Endothelial cell of umbilical vein (primary cell): ENCODE measurements around the gene TUSC2. TPM values are rescaled to one million over a fixed set of nuclear protein-coding genes. Genes with fewer than 3 reads are reported as not detected.

Experiments used
- BruUV-seq: library from RNA; stranded (reverse); fragments of 400-500 nt; replicated peaks from 2 replicates; lab custom pipeline; 2021; lab: Mats Ljungman, UMichigan
- CTCF ChIA-PET: fragments of 300-600, 350-600 bp; sonication (Branson Sonifier 250); formaldehyde crosslinking; loops from one replicate; lab custom pipeline; 2021; ENCODE audit warnings: antibody characterized with exemption, inconsistent platforms; lab: Charles Lee
- POLR2A ChIA-PET: fragments of 300-600, 350-600 bp; sonication (Branson Sonifier 250); formaldehyde crosslinking; loops from one replicate; lab custom pipeline; 2021; ENCODE audit warnings: antibody characterized with exemption, inconsistent platforms; lab: Charles Lee
- DNase-seq: peaks from one replicate; pipeline ENCODE4 v3.0.0-alpha.2; 2011; ENCODE audit warnings: low read depth, low spot score
- FAIRE-seq: peaks from 2 replicates; lab custom pipeline; 2011; peaks lifted over from hg19 to GRCh38; lab: Jason Lieb, UNC
- H2AFZ ChIP-seq: 2 replicates; pipeline ENCODE4 v1.6.0; 2012; ENCODE audit warnings: low read depth, low read length, control low read depth, inconsistent platforms
- H3K27ac ChIP-seq: 2 replicates; pipeline ENCODE4 v1.5.1; 2011; ENCODE audit warnings: low read depth, mild to moderate bottlenecking, control low read depth, low read length, moderate library complexity; ENCODE audit not compliant: insufficient read depth
- H3K27me3 ChIP-seq, 2 experiments: 2 replicates each; pipeline versions ENCODE4 v1.6.0 to v1.6.1; 2011; ENCODE audit warnings: low read length in 2 of 2, mixed read lengths in 1 of 2; ENCODE audit not compliant: control insufficient read depth in 2 of 2, insufficient read depth in 2 of 2
- H3K36me3 ChIP-seq, 2 experiments: 2 replicates in 1 of 2; 3 replicates in 1 of 2; pipeline ENCODE4 v1.5.1; 2011; ENCODE audit warnings: low read length in 2 of 2, mild to moderate bottlenecking in 1 of 2, moderate library complexity in 1 of 2; ENCODE audit not compliant: control insufficient read depth in 2 of 2, insufficient read depth in 2 of 2; ENCODE audit errors: extremely low read depth in 1 of 2
- H3K4me1 ChIP-seq: 3 replicates; pipeline ENCODE4 v1.5.1; 2011; ENCODE audit warnings: mild to moderate bottlenecking, low read length; ENCODE audit not compliant: control insufficient read depth, insufficient read depth; ENCODE audit errors: extremely low read depth
- H3K4me2 ChIP-seq: 2 replicates; pipeline ENCODE4 v1.6.1; 2011; ENCODE audit warnings: low read length, control low read depth, mixed read lengths; ENCODE audit not compliant: insufficient read depth
- H3K4me3 ChIP-seq, 3 experiments: fragments of 200-600 bp in 1 of 3; sonication (generic), shearing (Covaris generic) in 1 of 3; replicated peaks in 1 of 3; 2 replicates each; pipeline ENCODE4 v1.5.1; 2011 to 2016; ENCODE audit warnings: control low read depth in 3 of 3, low read length in 3 of 3, mild to moderate bottlenecking in 2 of 3, inconsistent platforms in 1 of 3, low read depth in 1 of 3, moderate library complexity in 1 of 3; ENCODE audit not compliant: insufficient read depth in 1 of 3
- H3K79me2 ChIP-seq: 2 replicates; pipeline ENCODE4 v1.6.0; 2012; ENCODE audit warnings: low read length, inconsistent platforms; ENCODE audit not compliant: control insufficient read depth, insufficient read depth
- H3K9ac ChIP-seq: replicated peaks from 2 replicates; pipeline ENCODE3; 2011; ENCODE audit warnings: low read length, control low read depth; ENCODE audit not compliant: insufficient read depth; ENCODE audit errors: extremely low read depth
- H3K9me1 ChIP-seq: replicated peaks from 3 replicates; pipeline ENCODE4 v1.6.0; 2011; ENCODE audit warnings: mild to moderate bottlenecking, low read length; ENCODE audit not compliant: control insufficient read depth, insufficient read depth; ENCODE audit errors: extremely low read depth
- H3K9me3 ChIP-seq: replicated peaks from 2 replicates; pipeline ENCODE4 v1.5.1; 2012; ENCODE audit warnings: low read length, inconsistent platforms; ENCODE audit not compliant: control insufficient read depth, insufficient read depth
- H4K20me1 ChIP-seq: replicated peaks from 2 replicates; pipeline ENCODE3; 2011; ENCODE audit warnings: mild to moderate bottlenecking, low read length; ENCODE audit not compliant: control insufficient read depth, insufficient read depth; ENCODE audit errors: extremely low read depth
- CTCF ChIP-seq, 2 donors: IDR thresholded peaks; 1 replicate in 1 of 2; 2 replicates in 1 of 2; pipeline ENCODE4 v1.5.1; 2011; ENCODE audit warnings: low read length in 2 of 2, mild to moderate bottlenecking in 2 of 2, moderate library complexity in 2 of 2, control low read depth in 1 of 2, inconsistent platforms in 1 of 2, low read depth in 1 of 2; ENCODE audit not compliant: insufficient read depth in 1 of 2; ENCODE audit errors: extremely low read depth in 1 of 2
- EZH2 ChIP-seq: IDR thresholded peaks from 2 replicates; pipeline ENCODE4 v1.6.1; 2012; ENCODE audit warnings: borderline replicate concordance, low read depth, mild to moderate bottlenecking, moderate library complexity, low read length, inconsistent platforms; ENCODE audit not compliant: severe bottlenecking
- FOS ChIP-seq: IDR thresholded peaks from 2 replicates; pipeline ENCODE4 v1.6.1; 2011; ENCODE audit warnings: mild to moderate bottlenecking, low read length, moderate library complexity, borderline replicate concordance; ENCODE audit not compliant: insufficient read depth
- GATA2 ChIP-seq: IDR thresholded peaks from 2 replicates; pipeline ENCODE4 v1.7.0; 2011; ENCODE audit warnings: low read depth, mild to moderate bottlenecking, moderate library complexity, mixed read lengths, low read length; ENCODE audit not compliant: insufficient read length, insufficient read depth
- JUN ChIP-seq: IDR thresholded peaks from 2 replicates; pipeline ENCODE4 v1.6.1; 2011; ENCODE audit warnings: borderline replicate concordance, low read depth; ENCODE audit not compliant: insufficient read length, insufficient read depth
- MAX ChIP-seq: IDR thresholded peaks from 2 replicates; pipeline ENCODE4 v1.6.1; 2011; ENCODE audit not compliant: insufficient read depth, insufficient read length
- MYC ChIP-seq: IDR thresholded peaks from one replicate; pipeline ENCODE4 v1.6.1; 2011; ENCODE audit warnings: mild to moderate bottlenecking, low read depth, low read length
- POLR2A ChIP-seq: IDR thresholded peaks from 2 replicates; pipeline ENCODE4 v1.6.1; 2012; ENCODE audit warnings: low read depth, mild to moderate bottlenecking, control low read depth, low read length
- POLR2AphosphoS5 ChIP-seq: IDR thresholded peaks from 2 replicates; pipeline ENCODE4 v1.6.1; 2012; ENCODE audit warnings: low read depth, mild to moderate bottlenecking, control low read depth, low read length, moderate library complexity; ENCODE audit not compliant: insufficient read depth
- dilution Hi-C: fragments of 300-500 bp; cut with MboI; formaldehyde crosslinking; loops from one replicate; pipeline ENCODE4 v1.15.0; 2019; ENCODE audit warnings: low sequenced_read_pairs; ENCODE audit not compliant: extremely low pct_ligation_motif_present
- intact Hi-C: fragments of 100-400 bp; cut with micrococcal nuclease; formaldehyde crosslinking; loops from one replicate; pipeline ENCODE4 v1.10.0; 2022
- polyA plus RNA-seq, 4 experiments: library from polyadenylated mRNA; depleted of rRNA in 3 of 4; stranded (reverse) in 3 of 4; unstranded in 1 of 4; fragments of >200 nt; gene quantifications; 2 replicates each; pipeline versions ENCODE4 v1.2.1 to v1.2.3, GENCODE V29; 2011 to 2012; ENCODE audit warnings: missing spikeins in 1 of 4
- total RNA-seq: library from RNA; stranded (reverse); gene quantifications from 2 replicates; pipeline ENCODE4 v1.2.3, GENCODE V29; 2021

Gene TUSC2
- total and polyA plus RNA-seq, 2 donors (not counting 3 experiments of a cell fraction or from before 2014, with no cell fraction given) = 30.0 to 89.0 TPM

GRCh38 chr3:50290161-50290641, 37.8 kb downstream of the TUSC2 start:
- Histone ChIP-seq H3K4me3 (no peak overlapping the region), H4K20me1 (no peaks in the 10 kb centered on the region), H2AFZ (no peak overlapping the region), H3K27me3 (no peaks in the 10 kb centered on the region), H3K9me1 (no peaks in the 10 kb centered on the region), H3K9ac (no peak overlapping the region), H3K9me3 (no peaks in the 10 kb centered on the region), H3K79me2 (peaks cover 27% of the 10 kb centered on the region), H3K36me3 (peaks cover 3 to 35% of the 10 kb centered on the region in 2 experiments), H3K4me1 (peaks cover 11% of the 10 kb centered on the region), H3K4me2 (no peak overlapping the region), H3K27ac (no peak overlapping the region)
- intact Hi-C loops (no loop called here), dilution Hi-C loops (no loop called here)
- POLR2A ChIA-PET = no interaction called here
- CTCF ChIA-PET = no interaction called here
- BruUV-seq = no TSS peak
- DNase-seq = no peak
- no peak for FAIRE-seq
- no peak for TF ChIP-seq MAX
- TF ChIP-seq MYC = no peak
- TF ChIP-seq EZH2 = no peak

GRCh38 chr3:50289130-50289529, 38.9 kb downstream of the TUSC2 start:
- Histone ChIP-seq H3K4me1 (peaks cover 11% of the 10 kb centered on the region), H3K9me1 (no peaks in the 10 kb centered on the region), H3K4me3 (no peak overlapping the region), H3K27ac (no peak overlapping the region), H3K27me3 (no peaks in the 10 kb centered on the region), H4K20me1 (no peaks in the 10 kb centered on the region), H3K79me2 (peaks cover 27% of the 10 kb centered on the region), H3K9me3 (no peaks in the 10 kb centered on the region), H3K36me3 (peaks cover 3 to 35% of the 10 kb centered on the region in 2 experiments), H2AFZ (no peak overlapping the region), H3K9ac (no peak overlapping the region), H3K4me2 (no peak overlapping the region)
- dilution Hi-C loops = no loop called here
- BruUV-seq = no TSS peak
- ChIA-PET CTCF (interaction anchor here (0.8 kb wide), 1 partner anchor 10 kb away, joined by 3 read pairs; no protein-coding TSS in a partner anchor), POLR2A (no interaction called here)
- TF ChIP-seq MAX (no peak), MYC (no peak), JUN (no peak), POLR2AphosphoS5 (no peak), POLR2A (no peak), CTCF (IDR thresholded peaks at IDR 0.05; ENCODE audit: extremely low read depth in 1 of 2, insufficient read depth in 1 of 2, low read depth in 1 of 2, low read length in 2 of 2) (no peak), GATA2 (no peak), FOS (no peak), EZH2 (no peak)
- DNase-seq = no peak
- no peak for FAIRE-seq
- intact Hi-C loops = no loop called here
